Stimulated activated CD4-positive, alpha-beta T cell treated with anti-CD3 and anti-CD28 coated beads, Interleukin-2, amount 100 ng/mL, for 48 hours (primary cell): Measurements from ENCODE around the gene MRPS35.

Source experiments
- DNase-seq, 2 donors: peaks; one replicate each; pipeline ENCODE4 v3.0.0-alpha.2; 2020

The MRPS35 gene

GRCh38 chr12:27779416-27779919 is 68.8 kb downstream of the MRPS35 start:
- peak; percentile 7 to 10 for DNase-seq

GRCh38 chr12:27779920-27780611 is 69.4 kb downstream of the MRPS35 start, which contains the start of the genes KLHL42 and MANSC4:
Gene KLHL42, plus strand, starts transcription at chr12:27780233. Its CDS starts 98 bp downstream, at chr12:27780331.
Gene MANSC4, minus strand, starts transcription at chr12:27780236. Its CDS starts 8,960 bp downstream, at chr12:27771276.
- peak; percentile 49 to 57 for DNase-seq

- no peak for DNase-seq
Observed at GRCh38 chr12:27780612-27781408, 70.2 kb downstream of the MRPS35 start.

GRCh38 chr12:27781680-27782079 is 71.0 kb downstream of the MRPS35 start:
- no peak for DNase-seq

- DNase-seq: no peak
Observed at GRCh38 chr12:27782481-27782880, 71.8 kb downstream of the MRPS35 start.

GRCh38 chr12:27785882-27786570 is 75.4 kb downstream of the MRPS35 start:
- DNase-seq: no peak

- DNase-seq: no peak
Observed at GRCh38 chr12:27787559-27787958, 76.9 kb downstream of the MRPS35 start.

- no peak for DNase-seq
Observed at GRCh38 chr12:27790179-27790578, 79.5 kb downstream of the MRPS35 start.

- DNase-seq: no peak
Observed at GRCh38 chr12:27794818-27795584, 84.4 kb downstream of the MRPS35 start.

- no peak for DNase-seq
Observed at GRCh38 chr12:27796128-27796527, 85.5 kb downstream of the MRPS35 start.

- no peak for DNase-seq
Observed at GRCh38 chr12:27797301-27798025, 86.8 kb downstream of the MRPS35 start.

GRCh38 chr12:27800819-27801218 is 90.2 kb downstream of the MRPS35 start:
- no peak for DNase-seq

- DNase-seq: no peak
Observed at GRCh38 chr12:27801630-27802029, 91.0 kb downstream of the MRPS35 start.

GRCh38 chr12:27802511-27802910 is 91.9 kb downstream of the MRPS35 start:
- no peak for DNase-seq

- DNase-seq: no peak
Observed at GRCh38 chr12:27802936-27803335, 92.3 kb downstream of the MRPS35 start.

GRCh38 chr12:27805238-27805637 is 94.6 kb downstream of the MRPS35 start:
- DNase-seq: no peak
